HG03520 (cell line): ENCODE measurements around the gene TRPC5OS.

Experiments used
- ATAC-seq: cut with Tn5 transposase; IDR thresholded peaks from one replicate; pipeline ENCODE4 v1.9.1; 2021; ENCODE audit warnings: mild to moderate bottlenecking, moderate library complexity; ENCODE audit not compliant: unreplicated experiment

The TRPC5OS gene

DNA sequence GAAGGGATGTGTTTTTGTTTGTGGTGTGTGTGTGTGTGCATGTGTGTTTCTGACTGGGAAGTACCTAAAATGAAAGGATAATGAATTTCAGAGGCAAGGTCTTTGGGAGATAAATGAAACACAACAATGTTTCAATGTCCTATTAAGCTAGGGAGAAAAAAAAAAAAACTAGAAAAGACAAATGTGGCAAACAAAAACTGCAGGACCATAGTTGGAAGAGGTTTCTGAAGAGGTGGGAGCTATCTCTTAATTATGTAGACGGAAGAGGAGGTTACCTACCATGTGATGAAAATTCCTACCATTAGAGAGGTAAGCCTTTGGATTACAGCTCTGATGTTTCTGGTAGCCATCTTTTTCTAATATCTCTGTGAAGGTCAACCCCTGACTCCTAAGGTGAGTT is at the start of gene TRPC5OS:
TRPC5OS (plus strand) TSS at position 301 of the 400 bp plus-strand sequence. CDS start 25,669 bp downstream, outside the sequence.
- no peak for ATAC-seq

DNA sequence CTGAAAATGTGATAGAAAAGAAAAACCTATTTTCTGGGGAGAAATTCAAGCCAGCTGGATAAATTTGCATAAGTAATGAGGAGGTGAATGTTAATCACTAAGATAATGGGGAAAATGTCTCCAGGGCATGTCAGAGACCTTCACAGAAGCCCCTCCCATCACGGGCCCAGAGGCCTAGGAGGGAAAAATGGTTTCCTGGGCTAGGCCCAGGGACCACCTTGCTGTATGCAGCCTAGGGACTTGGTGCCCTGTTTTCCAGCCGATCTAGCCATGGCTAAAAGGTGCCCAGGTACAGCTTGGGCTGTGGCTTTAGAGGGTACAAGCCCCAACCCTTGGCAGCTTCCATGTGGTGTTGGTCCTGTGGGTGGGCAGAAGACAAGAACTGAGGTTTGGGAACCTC is 46.6 kb upstream of the TRPC5OS start:
- no peak for ATAC-seq

DNA sequence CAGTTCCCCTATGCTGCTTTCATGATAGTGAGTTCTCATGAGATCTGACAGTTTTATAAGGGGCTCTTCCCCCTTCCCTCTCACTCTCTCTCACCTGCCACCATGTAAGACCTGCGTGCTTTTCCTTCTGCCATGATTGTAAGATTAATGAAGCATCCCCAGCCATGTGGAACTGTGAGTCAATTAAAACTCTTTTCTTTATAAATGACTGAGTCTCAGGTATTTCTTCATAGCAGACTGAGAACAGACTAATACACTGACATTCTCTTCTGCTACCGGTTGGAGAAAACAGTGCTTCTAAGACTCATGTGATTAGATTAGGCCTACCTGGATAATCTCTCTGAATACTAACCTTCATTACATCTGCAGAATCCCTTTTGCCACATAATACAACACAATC is 45.4 kb upstream of the TRPC5OS start:
- ATAC-seq, result no peak

DNA sequence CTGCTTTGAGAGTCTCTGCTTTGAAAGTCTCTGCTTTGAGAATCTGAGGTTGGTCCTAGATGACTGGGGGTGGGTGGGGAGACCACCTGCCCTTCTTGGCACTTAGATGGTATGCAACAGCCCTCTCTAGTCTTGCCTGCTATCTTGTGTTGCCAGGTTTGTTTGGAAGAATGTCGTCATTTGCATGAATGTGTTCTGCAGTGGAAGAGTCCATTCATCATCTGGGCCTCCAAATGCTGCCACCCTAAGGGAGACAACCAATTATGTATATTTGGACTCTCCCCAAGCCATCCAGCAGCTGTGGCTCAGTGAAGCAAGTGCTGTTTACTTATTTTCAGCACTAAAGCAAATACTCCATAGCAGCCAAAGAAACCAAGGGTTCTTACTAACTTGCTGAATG is 44.6 kb upstream of the TRPC5OS start:
- no peak for ATAC-seq

- no peak for ATAC-seq
Observed at GRCh38 chrX:111837197-111837596, 38.8 kb upstream of the TRPC5OS start.

- ATAC-seq, result no peak
Observed at GRCh38 chrX:111847491-111848133, 28.4 kb upstream of the TRPC5OS start.

GRCh38 chrX:111848541-111848940 is 27.4 kb upstream of the TRPC5OS start:
- no peak for ATAC-seq

GRCh38 chrX:111850975-111851374 is 25.0 kb upstream of the TRPC5OS start:
- no peak for ATAC-seq

DNA sequence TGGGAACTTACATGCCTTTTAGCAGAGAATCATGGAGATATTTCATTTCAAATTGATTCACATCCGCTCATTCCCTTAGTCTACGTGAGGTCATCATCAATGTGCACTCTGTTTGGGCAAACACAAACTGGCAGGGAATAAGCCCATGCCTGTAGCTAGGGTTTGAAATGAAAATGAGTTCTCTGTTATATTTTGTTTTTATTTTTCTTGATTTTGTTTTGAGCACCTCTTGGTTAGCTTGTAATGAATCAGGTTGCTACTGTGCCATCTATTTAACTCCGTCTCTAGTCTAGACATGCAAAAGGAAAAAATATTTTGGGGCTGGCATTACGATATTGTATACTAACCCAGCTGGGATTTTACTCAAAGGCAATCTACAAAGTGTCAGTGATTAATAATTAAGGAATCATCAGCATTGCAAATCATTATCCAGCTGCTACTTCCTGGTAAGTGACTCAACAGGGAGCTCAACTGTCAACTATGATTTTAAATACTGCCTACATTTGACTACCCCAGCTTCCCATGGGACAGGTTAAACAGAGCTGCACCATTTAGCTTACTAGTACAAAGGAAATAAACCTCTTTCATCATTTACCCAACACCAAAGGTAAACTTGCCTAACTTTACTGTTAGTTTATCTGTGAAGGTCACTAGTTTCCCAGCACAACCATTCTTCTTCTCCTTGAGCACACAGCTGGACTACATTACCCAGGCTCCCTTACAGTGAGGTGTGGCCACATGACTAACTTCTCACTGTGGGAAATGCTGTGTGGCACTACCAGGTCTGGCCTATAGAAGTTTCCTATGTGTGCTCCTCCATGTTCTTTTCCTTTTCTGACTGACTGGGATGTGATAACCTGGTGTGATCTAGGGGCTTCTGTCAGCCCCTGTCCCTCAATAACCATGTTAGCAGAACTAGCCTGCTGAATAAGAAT is 21.2 kb upstream of the TRPC5OS start:
- no peak for ATAC-seq

DNA sequence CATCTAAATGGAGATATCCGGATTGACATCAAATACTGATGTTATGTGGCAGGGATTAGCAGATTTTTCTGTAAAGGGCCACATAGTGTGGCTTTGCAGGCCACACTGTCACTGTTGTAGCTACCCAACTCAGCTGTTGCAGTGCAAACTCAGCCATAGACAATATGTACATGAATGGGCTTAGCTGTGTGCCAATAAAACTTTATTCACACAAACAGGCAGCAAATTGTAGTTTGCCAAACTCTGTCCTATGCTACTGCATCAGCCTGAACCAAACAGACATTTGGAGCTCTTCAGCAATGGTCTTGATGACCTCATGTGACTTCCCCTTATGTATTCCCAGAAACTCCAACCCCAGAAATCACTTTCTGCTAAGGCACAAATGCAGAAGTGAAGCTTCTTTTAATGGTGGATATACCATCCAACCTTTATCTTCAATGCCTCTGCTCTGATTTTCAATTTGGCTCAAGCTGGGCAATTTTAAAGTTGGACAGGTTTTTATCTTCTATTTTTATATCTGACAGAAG is 18.4 kb upstream of the TRPC5OS start:
- ATAC-seq, result no peak

DNA sequence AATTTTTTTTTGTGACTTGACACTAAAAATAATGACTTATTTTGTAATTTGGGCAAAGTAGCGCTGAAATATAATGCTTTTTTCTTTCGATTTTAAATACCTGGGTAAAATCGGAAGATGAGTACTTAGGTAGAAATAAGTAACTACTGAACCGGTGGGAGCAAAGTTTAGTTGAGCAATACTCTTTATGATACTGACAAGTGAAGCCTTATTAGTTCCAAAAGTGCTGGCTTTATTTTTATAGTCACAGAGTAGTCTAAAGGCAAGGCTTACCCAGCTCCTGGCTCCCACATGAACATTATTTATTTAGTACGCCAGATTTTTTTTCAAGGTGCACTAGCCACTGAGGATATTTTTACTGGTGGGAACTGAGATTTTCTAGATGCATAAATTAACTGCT is 14.4 kb upstream of the TRPC5OS start:
- ATAC-seq, result no peak

- ATAC-seq, result no peak
Observed at GRCh38 chrX:111867236-111867635, 8.7 kb upstream of the TRPC5OS start.

DNA sequence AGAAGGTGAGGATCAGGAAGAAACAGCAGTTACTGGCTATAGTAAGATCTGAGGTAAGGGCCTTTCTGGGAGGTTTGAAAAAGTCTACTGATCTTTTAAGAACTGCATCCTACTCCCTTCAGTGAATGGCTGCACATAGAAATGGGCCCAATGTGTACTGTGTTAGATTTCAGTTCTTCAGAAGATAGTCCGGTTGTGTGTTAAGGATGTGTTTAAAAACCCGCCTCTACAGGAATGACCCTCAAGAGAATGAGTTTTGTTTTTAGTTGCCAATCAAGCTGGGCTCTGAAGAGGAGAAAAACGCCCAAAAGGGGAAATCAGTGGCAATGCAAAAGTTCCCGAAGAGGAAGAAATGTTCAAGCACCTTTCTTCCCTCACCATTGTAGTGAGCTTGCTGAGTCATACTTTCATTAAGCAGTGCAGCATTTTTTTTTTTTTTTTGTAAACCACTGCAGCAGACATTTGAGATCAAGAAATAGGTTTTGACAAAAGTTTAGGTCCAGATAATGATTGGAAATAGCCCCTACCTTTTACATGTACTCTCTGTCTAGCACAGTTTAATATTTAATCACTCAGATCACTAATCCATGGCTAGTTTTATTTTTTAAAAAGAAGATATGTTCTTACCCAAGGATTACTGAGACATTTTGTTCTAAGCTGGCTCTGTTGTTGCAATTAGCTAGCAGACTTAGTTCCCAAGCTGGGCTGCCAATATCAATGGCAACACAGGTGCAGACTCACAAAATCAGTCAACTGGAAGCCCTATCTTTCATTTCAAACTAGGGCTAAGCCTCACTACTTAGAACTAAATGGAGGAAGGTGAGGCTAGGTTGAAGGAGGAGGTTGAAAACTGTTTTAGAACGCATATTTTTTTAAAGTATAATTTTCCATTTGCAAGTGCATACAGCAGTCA is 7.0 kb upstream of the TRPC5OS start:
- ATAC-seq, result peak; percentile 43

GRCh38 chrX:111869639-111870034 is 6.3 kb upstream of the TRPC5OS start:
- peak; percentile 83 for ATAC-seq

- no peak for ATAC-seq
Observed at GRCh38 chrX:111874241-111874640, 1.7 kb upstream of the TRPC5OS start.

DNA sequence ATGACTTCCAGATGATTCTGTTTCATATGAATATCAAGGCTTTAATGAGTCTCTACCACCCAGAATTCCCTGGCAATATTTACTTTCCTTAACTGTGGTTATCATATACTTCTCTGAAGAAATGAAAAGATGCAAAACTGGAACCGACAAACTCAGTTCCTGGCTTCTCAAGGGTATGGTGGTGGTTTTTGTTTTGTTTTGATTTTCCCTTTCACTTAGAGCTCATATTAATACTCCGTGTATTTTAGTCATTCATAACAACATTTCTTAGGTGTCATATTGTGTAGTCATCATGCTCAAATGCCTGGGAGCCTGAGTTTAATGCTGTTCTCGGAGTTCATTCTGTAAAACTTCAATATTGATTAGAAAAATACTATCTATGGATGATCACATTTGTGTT is 665 bp downstream of the TRPC5OS start:
- peak; percentile 49 for ATAC-seq

GRCh38 chrX:111877681-111878080 is 1.7 kb downstream of the TRPC5OS start:
- no peak for ATAC-seq

- ATAC-seq, result no peak
Observed at GRCh38 chrX:111880735-111881134, 4.8 kb downstream of the TRPC5OS start.

GRCh38 chrX:111881715-111882114 is 5.7 kb downstream of the TRPC5OS start:
- ATAC-seq, result no peak

DNA sequence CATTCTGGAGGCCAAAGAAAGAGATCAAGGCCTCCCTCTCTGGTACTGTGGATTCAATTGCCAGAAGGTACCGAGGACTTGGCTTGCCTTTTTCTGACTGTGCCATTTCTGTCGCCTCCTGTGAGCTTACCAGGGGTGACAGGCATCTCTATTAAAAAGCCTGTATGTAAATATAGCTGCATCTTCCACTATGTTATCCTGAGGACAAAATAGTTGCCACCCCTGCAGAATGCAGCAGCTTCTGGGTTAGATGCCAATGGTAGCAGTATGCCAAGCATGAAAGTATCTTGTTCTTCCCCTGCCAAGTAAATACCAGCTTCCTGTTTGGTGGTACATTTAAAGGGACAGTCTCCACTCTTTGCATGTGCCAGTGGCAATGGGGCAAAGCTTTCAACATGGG is 10.7 kb downstream of the TRPC5OS start:
- ATAC-seq, result no peak

- ATAC-seq, result no peak
Observed at GRCh38 chrX:111888600-111888999, 12.6 kb downstream of the TRPC5OS start.
